ENCODE data around the gene ZNF219. TPM values are rescaled to one million over a fixed set of nuclear protein-coding genes. Genes with fewer than 3 reads are reported as not detected.

Gene ZNF219
- total and polyA plus RNA-seq, 7 experiments from 2014 or later: 2.3 to 22.1 (median 6.5) TPM

DNA sequence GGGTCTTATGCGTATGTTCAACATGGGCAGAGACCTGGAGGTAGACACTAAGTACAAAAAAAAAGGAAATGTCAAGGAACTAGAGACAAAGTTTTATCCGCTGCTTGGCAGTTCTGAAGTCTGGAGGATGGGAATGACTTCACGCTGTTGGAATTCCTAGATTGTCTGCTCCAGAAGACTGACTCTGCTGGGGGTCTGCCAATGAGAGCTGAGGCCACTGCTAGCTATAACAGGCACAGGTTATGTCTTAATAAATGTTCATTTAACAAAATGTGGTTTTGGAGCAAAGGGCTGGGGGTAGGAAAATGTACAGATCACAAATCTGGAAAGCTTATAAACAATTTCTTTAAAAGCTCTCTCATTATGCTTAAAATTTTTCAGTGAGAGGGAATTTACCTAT, 35.0 kb downstream of the ZNF219 start:
- intact Hi-C loops (cut with micrococcal nuclease): no loop called here
- peaks cover 2 to 3% (median 3%) of the 10 kb centered on the region in 7 donors for H3K4me1 Mint-ChIP-seq
- H3K4me3 ChIP-seq (ENCODE audit: low read length): no peak overlapping the region
- H3K4me3 Mint-ChIP-seq: no peak overlapping the region
- no peak overlapping the region for H3K27ac Mint-ChIP-seq
- ChIA-PET POLR2A (interaction anchor here (0.7 kb wide), 1 partner anchor 9 kb away, joined by 5 read pairs; no protein-coding TSS in a partner anchor), CTCF (interaction anchor here (0.6 to 0.9 kb wide), 3 partner anchors 28 to 366 kb away, joined by 3 to 4 read pairs (median 3); no protein-coding TSS in a partner anchor)
- peaks cover 6% of the 10 kb centered on the region in 2 donors for H3K27me3 ChIP-seq (ENCODE audit: control insufficient read depth in 2 of 2, insufficient read depth in 2 of 2, low read length in 2 of 2)
- no peaks in the 10 kb centered on the region for H3K9me3 ChIP-seq (ENCODE audit: control insufficient read depth in 2 of 3, low read length in 3 of 3)
- no peaks in the 10 kb centered on the region for H3K9me3 Mint-ChIP-seq
- no peaks in the 10 kb centered on the region for H3K36me3 ChIP-seq (ENCODE audit: control insufficient read depth in 2 of 3, insufficient read depth in 3 of 3, low read length in 3 of 3)
- no peak overlapping the region for H3K27ac ChIP-seq (ENCODE audit: low read depth, low read length)
- H3K4me1 ChIP-seq (ENCODE audit: control insufficient read depth in 2 of 2, insufficient read depth in 2 of 2, low read length in 2 of 2): peaks cover 0 to 2% of the 10 kb centered on the region in 2 donors
- no peaks in the 10 kb centered on the region for H3K36me3 Mint-ChIP-seq
- DNase-seq (no peak), ATAC-seq (no peak)
- H3K27me3 Mint-ChIP-seq: peaks cover 58 to 65% (median 63%) of the 10 kb centered on the region in 5 donors

DNA sequence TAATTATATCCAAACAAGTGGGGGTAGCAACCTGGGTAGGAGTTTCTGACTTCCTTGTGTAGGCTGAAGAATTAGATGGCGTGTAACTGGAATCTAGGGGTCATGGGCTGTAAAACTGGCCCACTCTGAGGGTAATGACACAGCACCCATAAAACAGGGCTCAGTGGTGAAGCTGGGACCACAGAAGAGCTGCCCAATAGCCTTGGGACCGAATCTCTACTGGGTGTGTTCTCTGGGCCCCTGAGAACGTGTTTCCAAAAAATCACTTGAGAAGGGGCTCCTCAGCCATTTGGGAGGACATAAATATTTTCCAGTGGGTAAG, 37.1 kb downstream of the ZNF219 start:
- H3K27ac Mint-ChIP-seq: no peak overlapping the region
- no peak for ATAC-seq
- H3K36me3 ChIP-seq (ENCODE audit: control insufficient read depth in 2 of 3, insufficient read depth in 3 of 3, low read length in 3 of 3): no peaks in the 10 kb centered on the region
- peaks cover 39 to 48% (median 45%) of the 10 kb centered on the region in 5 donors for H3K27me3 Mint-ChIP-seq
- H3K36me3 Mint-ChIP-seq: no peaks in the 10 kb centered on the region
- no peaks in the 10 kb centered on the region for H3K4me1 Mint-ChIP-seq
- peaks cover 0 to 3% of the 10 kb centered on the region in 2 donors for H3K27me3 ChIP-seq (ENCODE audit: control insufficient read depth in 2 of 2, insufficient read depth in 2 of 2, low read length in 2 of 2)
- H3K9me3 ChIP-seq (ENCODE audit: control insufficient read depth in 2 of 3, low read length in 3 of 3): no peaks in the 10 kb centered on the region
- H3K4me3 Mint-ChIP-seq: no peak overlapping the region
- no peak overlapping the region for H3K27ac ChIP-seq (ENCODE audit: low read depth, low read length)
- ChIA-PET CTCF (interaction anchor here (1.0 kb wide), 1 partner anchor 46 kb away, joined by 3 read pairs; no protein-coding TSS in a partner anchor), POLR2A (interaction anchor here (1.0 kb wide), 1 partner anchor 9 kb away, joined by 3 read pairs; the partner anchor contains the start of gene ARHGEF40)
- H3K4me3 ChIP-seq (ENCODE audit: low read length): no peak overlapping the region
- H3K9me3 Mint-ChIP-seq: no peaks in the 10 kb centered on the region
- intact Hi-C loops (cut with micrococcal nuclease): no loop called here
- DNase-seq: no peak
- H3K4me1 ChIP-seq (ENCODE audit: control insufficient read depth in 2 of 2, insufficient read depth in 2 of 2, low read length in 2 of 2): no peaks in the 10 kb centered on the region

DNA sequence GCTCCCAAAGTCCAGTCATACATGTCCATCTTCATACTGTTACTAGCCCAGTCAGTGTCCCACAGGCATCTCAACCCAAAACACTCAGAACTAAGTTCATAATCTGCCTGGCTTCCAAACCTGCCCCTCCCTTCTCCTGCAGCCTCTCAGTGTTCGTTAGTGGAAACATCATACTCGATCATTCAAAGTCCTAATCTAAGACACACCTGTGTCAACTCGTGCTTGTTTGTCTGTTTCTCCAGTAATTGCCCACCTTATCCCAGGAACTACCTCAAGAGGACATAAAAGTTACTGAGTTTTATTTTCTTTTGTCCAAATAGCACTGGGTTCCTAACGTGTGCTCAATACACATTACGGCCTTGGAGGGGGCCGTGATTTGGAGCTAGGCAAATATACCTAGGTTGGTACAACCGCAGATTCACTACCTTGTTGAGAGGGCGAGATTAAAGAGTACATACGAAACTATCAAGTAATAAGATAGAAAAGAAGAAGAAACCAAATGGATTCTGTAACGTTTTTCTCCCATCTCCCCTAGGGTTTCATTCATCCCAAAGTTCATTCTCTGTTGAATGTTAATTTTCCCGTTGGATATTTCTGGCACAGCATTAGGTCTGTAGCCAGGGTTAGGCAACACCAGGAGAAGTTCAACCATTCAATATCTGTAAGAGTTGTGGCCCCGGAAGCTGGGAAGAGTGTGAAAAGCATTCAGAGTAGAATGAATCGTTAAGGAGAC, 37.7 kb downstream of the ZNF219 start:
- H3K27ac ChIP-seq (ENCODE audit: low read depth, low read length): no peak overlapping the region
- POLR2A ChIA-PET: no interaction called here
- no peak for ATAC-seq
- DNase-seq: no peak
- H3K36me3 ChIP-seq (ENCODE audit: control insufficient read depth in 2 of 3, insufficient read depth in 3 of 3, low read length in 3 of 3): no peaks in the 10 kb centered on the region
- intact Hi-C loops (cut with micrococcal nuclease): no loop called here
- H3K4me3 ChIP-seq (ENCODE audit: low read length): no peak overlapping the region
- H3K27me3 ChIP-seq (ENCODE audit: control insufficient read depth in 2 of 2, insufficient read depth in 2 of 2, low read length in 2 of 2): peaks cover 0 to 3% of the 10 kb centered on the region in 2 donors
- H3K4me1 ChIP-seq (ENCODE audit: control insufficient read depth in 2 of 2, insufficient read depth in 2 of 2, low read length in 2 of 2): no peaks in the 10 kb centered on the region
- H3K4me1 Mint-ChIP-seq: no peaks in the 10 kb centered on the region
- no peaks in the 10 kb centered on the region for H3K9me3 ChIP-seq (ENCODE audit: control insufficient read depth in 2 of 3, low read length in 3 of 3)
- no peaks in the 10 kb centered on the region for H3K36me3 Mint-ChIP-seq
- CTCF ChIA-PET: no interaction called here
- H3K27me3 Mint-ChIP-seq: peaks cover 34 to 43% (median 39%) of the 10 kb centered on the region in 5 donors
- H3K9me3 Mint-ChIP-seq: no peaks in the 10 kb centered on the region
- H3K27ac Mint-ChIP-seq: no peak overlapping the region
- no peak overlapping the region for H3K4me3 Mint-ChIP-seq

DNA sequence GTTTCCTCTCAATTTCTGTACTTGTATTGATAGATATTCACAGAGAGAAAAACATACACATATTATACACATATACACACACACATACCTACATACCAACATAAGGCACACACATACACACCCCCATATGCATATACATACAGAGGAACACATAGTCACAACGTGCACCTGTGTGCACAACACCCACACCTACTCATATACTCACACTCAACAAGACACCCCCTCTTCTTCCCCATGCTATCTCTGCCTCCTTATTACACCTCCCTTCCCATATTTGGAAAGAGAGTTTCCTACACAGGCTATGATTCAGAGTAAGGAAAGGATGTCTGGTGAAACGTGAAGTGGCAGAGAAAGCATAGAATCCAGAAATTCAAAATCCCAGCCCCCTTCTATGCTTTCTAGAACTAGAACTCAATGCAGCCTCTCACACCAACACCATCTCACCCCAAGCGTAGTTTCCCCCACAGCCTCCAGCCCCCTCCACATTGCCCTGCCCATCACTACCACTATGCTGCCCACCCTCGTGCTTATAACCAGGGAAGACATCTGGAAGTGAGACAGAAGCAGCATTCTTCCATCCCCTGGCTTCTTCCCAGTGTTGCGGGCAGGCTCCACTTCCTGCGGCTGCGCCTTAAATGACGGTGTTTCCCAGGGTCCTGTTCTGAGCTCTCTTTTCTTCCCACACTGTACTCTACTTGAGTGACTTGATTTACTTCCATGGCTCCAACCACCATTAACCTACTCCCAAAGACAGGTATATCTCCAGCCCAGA, 38.4 kb downstream of the ZNF219 start:
- DNase-seq (no peak), ATAC-seq (no peak)
- no peaks in the 10 kb centered on the region for H3K4me1 ChIP-seq (ENCODE audit: control insufficient read depth in 2 of 2, insufficient read depth in 2 of 2, low read length in 2 of 2)
- ChIA-PET POLR2A (no interaction called here), CTCF (no interaction called here)
- H3K9me3 ChIP-seq (ENCODE audit: control insufficient read depth in 2 of 3, low read length in 3 of 3): no peaks in the 10 kb centered on the region
- no peak overlapping the region for H3K4me3 ChIP-seq (ENCODE audit: low read length)
- Mint-ChIP-seq H3K4me3 (no peak overlapping the region), H3K4me1 (no peaks in the 10 kb centered on the region), H3K27me3 (peaks cover 26 to 36% (median 32%) of the 10 kb centered on the region in 5 donors), H3K36me3 (no peaks in the 10 kb centered on the region), H3K27ac (no peak overlapping the region), H3K9me3 (no peaks in the 10 kb centered on the region)
- H3K27ac ChIP-seq (ENCODE audit: low read depth, low read length): no peak overlapping the region
- intact Hi-C loops (cut with micrococcal nuclease): no loop called here
- H3K27me3 ChIP-seq (ENCODE audit: control insufficient read depth in 2 of 2, insufficient read depth in 2 of 2, low read length in 2 of 2): no peaks in the 10 kb centered on the region
- no peaks in the 10 kb centered on the region for H3K36me3 ChIP-seq (ENCODE audit: control insufficient read depth in 2 of 3, insufficient read depth in 3 of 3, low read length in 3 of 3)

DNA sequence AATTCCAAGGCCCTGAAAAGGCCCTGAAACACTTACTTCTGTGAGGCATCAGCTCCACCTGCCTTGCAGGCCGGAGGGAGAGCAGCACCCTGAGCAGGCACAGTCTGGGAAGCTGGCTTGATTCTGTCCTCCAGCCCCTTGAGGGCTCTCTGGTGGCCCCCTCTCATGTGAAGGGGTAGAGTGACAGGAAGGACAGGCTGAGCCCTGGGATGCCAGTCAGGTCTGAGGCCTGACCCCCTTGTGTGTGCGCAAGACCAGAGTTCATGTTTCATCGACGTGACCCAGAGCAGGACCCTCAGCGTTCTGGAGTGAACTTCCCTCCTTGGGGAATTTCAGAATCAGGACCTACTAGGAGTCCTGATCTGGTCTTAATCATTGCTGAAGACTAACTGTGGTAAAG, 39.6 kb downstream of the ZNF219 start:
- Mint-ChIP-seq H3K27me3 (peaks cover 25 to 35% (median 31%) of the 10 kb centered on the region in 5 donors), H3K4me1 (no peaks in the 10 kb centered on the region), H3K4me3 (no peak overlapping the region), H3K9me3 (no peaks in the 10 kb centered on the region), H3K36me3 (no peaks in the 10 kb centered on the region), H3K27ac (no peak overlapping the region)
- ATAC-seq (no peak), DNase-seq (no peak)
- H3K27ac ChIP-seq (ENCODE audit: low read depth, low read length): no peak overlapping the region
- no peaks in the 10 kb centered on the region for H3K4me1 ChIP-seq (ENCODE audit: control insufficient read depth in 2 of 2, insufficient read depth in 2 of 2, low read length in 2 of 2)
- H3K4me3 ChIP-seq (ENCODE audit: low read length): no peak overlapping the region
- CTCF ChIA-PET: interaction anchor here (0.6 kb wide), 1 partner anchor 667 kb away, joined by 3 read pairs; no protein-coding TSS in a partner anchor
- H3K36me3 ChIP-seq (ENCODE audit: control insufficient read depth in 2 of 3, insufficient read depth in 3 of 3, low read length in 3 of 3): no peaks in the 10 kb centered on the region
- H3K9me3 ChIP-seq (ENCODE audit: control insufficient read depth in 2 of 3, low read length in 3 of 3): no peaks in the 10 kb centered on the region
- intact Hi-C loops (cut with micrococcal nuclease): no loop called here
- POLR2A ChIA-PET: no interaction called here
- no peaks in the 10 kb centered on the region for H3K27me3 ChIP-seq (ENCODE audit: control insufficient read depth in 2 of 2, insufficient read depth in 2 of 2, low read length in 2 of 2)

DNA sequence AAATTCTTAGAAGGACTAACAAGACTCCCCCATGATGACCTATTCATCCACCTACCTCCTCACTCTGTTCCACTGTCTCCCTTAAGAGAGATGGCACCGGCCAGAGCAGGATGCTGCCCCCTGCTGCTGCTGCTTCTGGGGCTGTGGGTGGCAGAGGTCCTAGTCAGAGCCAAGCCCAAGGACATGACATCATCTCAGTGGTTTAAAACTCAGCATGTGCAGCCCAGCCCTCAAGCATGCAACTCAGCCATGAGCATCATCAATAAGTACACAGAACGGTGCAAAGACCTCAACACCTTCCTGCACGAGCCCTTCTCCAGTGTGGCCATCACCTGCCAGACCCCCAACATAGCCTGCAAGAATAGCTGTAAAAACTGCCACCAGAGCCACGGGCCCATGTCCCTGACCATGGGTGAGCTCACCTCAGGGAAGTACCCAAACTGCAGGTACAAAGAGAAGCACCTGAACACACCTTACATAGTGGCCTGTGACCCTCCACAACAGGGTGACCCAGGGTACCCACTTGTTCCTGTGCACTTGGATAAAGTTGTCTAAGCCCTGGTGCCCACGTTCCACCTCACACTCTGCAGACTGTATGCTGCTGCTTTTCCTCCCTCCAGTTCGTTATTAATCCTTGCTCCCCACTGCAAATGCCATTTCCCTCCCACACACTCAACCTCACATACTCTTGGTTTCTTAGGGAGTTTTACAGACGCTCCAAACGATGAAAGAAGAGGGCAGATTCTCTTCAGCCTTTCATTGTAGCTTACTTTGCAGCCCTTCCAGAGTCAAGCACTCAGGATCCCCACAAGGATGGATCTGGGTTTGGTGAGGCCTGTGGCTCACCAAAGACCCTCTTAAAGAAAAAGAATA, 40.4 kb downstream of the ZNF219 start, which contains the start of gene RNASE8:
TSS of gene RNASE8 (plus strand) at position 20 of the 873 bp plus-strand sequence. CDS start at position 91, 71 bp downstream.
- CTCF ChIA-PET: interaction anchor here (0.6 kb wide), 1 partner anchor 10 kb away, joined by 3 read pairs; no protein-coding TSS in a partner anchor
- H3K9me3 Mint-ChIP-seq: no peaks in the 10 kb centered on the region
- DNase-seq: no peak
- no peaks in the 10 kb centered on the region for H3K36me3 ChIP-seq (ENCODE audit: control insufficient read depth in 2 of 3, insufficient read depth in 3 of 3, low read length in 3 of 3)
- peak; percentile 37 for ATAC-seq
- POLR2A ChIA-PET: no interaction called here
- no peak within 1 kb of the TSS for H3K4me3 Mint-ChIP-seq
- H3K9me3 ChIP-seq (ENCODE audit: control insufficient read depth in 2 of 3, low read length in 3 of 3): no peaks in the 10 kb centered on the region
- no peaks in the 10 kb centered on the region for H3K4me1 Mint-ChIP-seq
- H3K27ac ChIP-seq (ENCODE audit: low read depth, low read length): no peak within 1 kb of the TSS
- no peak within 1 kb of the TSS for H3K27ac Mint-ChIP-seq
- no peaks in the 10 kb centered on the region for H3K4me1 ChIP-seq (ENCODE audit: control insufficient read depth in 2 of 2, insufficient read depth in 2 of 2, low read length in 2 of 2)
- peaks cover 16 to 26% (median 25%) of the 10 kb centered on the region in 5 donors for H3K27me3 Mint-ChIP-seq
- H3K27me3 ChIP-seq (ENCODE audit: control insufficient read depth in 2 of 2, insufficient read depth in 2 of 2, low read length in 2 of 2): no peaks in the 10 kb centered on the region
- H3K36me3 Mint-ChIP-seq: no peaks in the 10 kb centered on the region
- no peak within 1 kb of the TSS for H3K4me3 ChIP-seq (ENCODE audit: low read length)
- intact Hi-C loops (cut with micrococcal nuclease): no loop called here
